Trophoblast cell (in vitro differentiated cells and primary cell): ENCODE results near the gene SPON1.
"Not testable (repeated sequence)": the region's sequence is repeated elsewhere in the genome, so short reads cannot be mapped to it uniquely, and the experiment has no call there.

Experiments used
- DNase-seq, 2 donors: peaks; one replicate each; pipeline ENCODE4 v3.0.0-alpha.2; 2016
- H2AFZ ChIP-seq: 2 replicates; pipeline ENCODE4 v1.6.1; 2013; ENCODE audit warnings: low read length, moderate library complexity, mild to moderate bottlenecking; ENCODE audit not compliant: insufficient read depth, poor library complexity
- H2AK5ac ChIP-seq: 2 replicates; pipeline ENCODE4 v1.6.1; 2013; ENCODE audit warnings: mild to moderate bottlenecking, low read length
- H2BK120ac ChIP-seq: 2 replicates; pipeline ENCODE4 v1.6.1; 2013; ENCODE audit warnings: low read length, mild to moderate bottlenecking, moderate library complexity; ENCODE audit not compliant: insufficient read depth, poor library complexity
- H2BK12ac ChIP-seq: 2 replicates; pipeline ENCODE4 v1.6.1; 2013; ENCODE audit warnings: mild to moderate bottlenecking, low read length, moderate library complexity
- H2BK5ac ChIP-seq: 2 replicates; pipeline ENCODE4 v1.6.1; 2013; ENCODE audit warnings: low read length, low read depth, moderate library complexity, mild to moderate bottlenecking; ENCODE audit not compliant: poor library complexity
- H3K14ac ChIP-seq: 2 replicates; pipeline ENCODE4 v1.6.1; 2013; ENCODE audit warnings: mild to moderate bottlenecking, low read length
- H3K18ac ChIP-seq: 2 replicates; pipeline ENCODE4 v1.6.1; 2013; ENCODE audit warnings: mild to moderate bottlenecking, low read length
- H3K23ac ChIP-seq: 2 replicates; pipeline ENCODE4 v1.6.1; 2013; ENCODE audit warnings: low read length
- H3K27ac ChIP-seq: 2 replicates; pipeline ENCODE4 v1.5.1; 2013; ENCODE audit warnings: low read depth, mild to moderate bottlenecking, inconsistent platforms, low read length, moderate library complexity
- H3K27me3 ChIP-seq: 2 replicates; pipeline ENCODE4 v1.6.1; 2013; ENCODE audit warnings: inconsistent platforms, mild to moderate bottlenecking, low read length, moderate library complexity; ENCODE audit not compliant: insufficient read depth
- H3K36me3 ChIP-seq, 2 experiments: 1 replicate in 1 of 2; 2 replicates in 1 of 2; pipeline ENCODE4 v1.6.1; 2013; ENCODE audit warnings: low read length in 2 of 2, mild to moderate bottlenecking in 2 of 2, moderate library complexity in 1 of 2; ENCODE audit not compliant: insufficient read depth in 2 of 2, control insufficient read depth in 1 of 2
- H3K4ac ChIP-seq: 2 replicates; pipeline ENCODE4 v1.6.1; 2013; ENCODE audit warnings: low read depth, mild to moderate bottlenecking, low read length, moderate library complexity
- H3K4me1 ChIP-seq, 2 experiments: 1 replicate in 1 of 2; 2 replicates in 1 of 2; pipeline ENCODE4 v1.6.1; 2013; ENCODE audit warnings: low read length in 2 of 2, mild to moderate bottlenecking in 2 of 2, moderate library complexity in 1 of 2; ENCODE audit not compliant: insufficient read depth in 2 of 2, control insufficient read depth in 1 of 2
- H3K4me2 ChIP-seq: 2 replicates; pipeline ENCODE4 v1.6.1; 2013; ENCODE audit warnings: inconsistent platforms, mild to moderate bottlenecking, low read length, moderate library complexity
- H3K4me3 ChIP-seq: 2 replicates; pipeline ENCODE4 v1.5.1; 2013; ENCODE audit warnings: mild to moderate bottlenecking, low read depth, low read length, inconsistent platforms
- H3K79me1 ChIP-seq: one replicate; pipeline ENCODE4 v1.6.1; 2013; ENCODE audit warnings: low read length
- H3K79me2 ChIP-seq: 2 replicates; pipeline ENCODE4 v1.6.1; 2013; ENCODE audit warnings: low read length, mild to moderate bottlenecking; ENCODE audit not compliant: control insufficient read depth, insufficient read depth, poor library complexity
- H3K9ac ChIP-seq: 2 replicates; pipeline ENCODE4 v1.6.1; 2013; ENCODE audit warnings: mild to moderate bottlenecking, low read length
- H3K9me3 ChIP-seq: 2 replicates; pipeline ENCODE4 v1.6.1; 2013; ENCODE audit warnings: low read depth, mild to moderate bottlenecking, control low read depth, inconsistent platforms, low read length; ENCODE audit not compliant: insufficient read depth
- H4K12ac ChIP-seq: 2 replicates; pipeline ENCODE4 v1.6.1; 2013; ENCODE audit warnings: low read depth, mild to moderate bottlenecking, low read length, moderate library complexity
- H4K8ac ChIP-seq: 2 replicates; pipeline ENCODE4 v1.6.1; 2013; ENCODE audit warnings: low read depth, mild to moderate bottlenecking, low read length, moderate library complexity
- H4K91ac ChIP-seq: one replicate; pipeline ENCODE4 v1.6.1; 2013; ENCODE audit warnings: low read depth, mild to moderate bottlenecking, low read length, moderate library complexity
- WGBS: extraction: QIAGEN DNeasy Blood & Tissue Kit; methylation state at CpG from one replicate; pipeline ENCODE4 v1.1.7; 2013; ENCODE audit warnings: missing lambda C conversion rate; ENCODE audit not compliant: insufficient read length, insufficient coverage; ENCODE audit errors: extremely low coverage; 5-methylcytosine and 5-hydroxymethylcytosine counted together

SPON1 gene

GRCh38 chr11:14082338-14082737 lies 119.8 kb downstream of the SPON1 start:
- Histone ChIP-seq H3K79me2 (no peaks in the 10 kb centered on the region), H4K91ac (no peak overlapping the region), H3K4me3 (no peak overlapping the region), H4K12ac (no peak overlapping the region), H2BK5ac (no peak overlapping the region), H3K23ac (no peak overlapping the region), H2AK5ac (no peak overlapping the region), H3K27ac (no peak overlapping the region), H3K9ac (no peak overlapping the region), H3K79me1 (no peaks in the 10 kb centered on the region), H3K14ac (no peak overlapping the region), H3K4ac (no peak overlapping the region), H3K4me2 (no peak overlapping the region), H3K18ac (no peak overlapping the region), H3K4me1 (peaks cover 0 to 2% of the 10 kb centered on the region in 2 experiments), H3K27me3 (no peaks in the 10 kb centered on the region), H2AFZ (no peak overlapping the region), H3K9me3 (no peaks in the 10 kb centered on the region), H4K8ac (no peak overlapping the region), H2BK120ac (no peak overlapping the region), H2BK12ac (no peak overlapping the region), H3K36me3 (no peaks in the 10 kb centered on the region)
- DNase-seq: no peak
- no CpG with 5 or more reads among the region's 5 CpGs for WGBS

GRCh38 chr11:14088861-14089260 lies 126.3 kb downstream of the SPON1 start:
- no CpG with 5 or more reads among the region's 2 CpGs for WGBS
- not testable (repeated sequence) for H2AK5ac ChIP-seq, H2BK12ac ChIP-seq, H3K4me2 ChIP-seq, H3K18ac ChIP-seq, H3K23ac ChIP-seq, H3K9ac ChIP-seq, H3K9me3 ChIP-seq, H2BK5ac ChIP-seq, H3K79me1 ChIP-seq, H3K4me1 ChIP-seq, H4K8ac ChIP-seq, H3K14ac ChIP-seq, H3K36me3 ChIP-seq, H4K12ac ChIP-seq, H3K4me3 ChIP-seq, H4K91ac ChIP-seq, H3K79me2 ChIP-seq, H2BK120ac ChIP-seq, H2AFZ ChIP-seq, H3K4ac ChIP-seq, H3K27ac ChIP-seq, H3K27me3 ChIP-seq
- peak in 1 of 2 donors; percentile 70 for DNase-seq

- no peak overlapping the region for H4K12ac ChIP-seq
- H3K9me3 ChIP-seq: no peaks in the 10 kb centered on the region
- no peak overlapping the region for H3K27ac ChIP-seq
- H3K36me3 ChIP-seq: no peaks in the 10 kb centered on the region
- no peak overlapping the region for H2BK5ac ChIP-seq
- no peak overlapping the region for H3K9ac ChIP-seq
- no peak overlapping the region for H3K4ac ChIP-seq
- H2BK120ac ChIP-seq: no peak overlapping the region
- H3K18ac ChIP-seq: no peak overlapping the region
- no peak overlapping the region for H4K8ac ChIP-seq
- WGBS: no CpG with 5 or more reads among the region's 17 CpGs
- H2AFZ ChIP-seq: no peak overlapping the region
- peaks cover 7 to 9% of the 10 kb centered on the region in 2 experiments for H3K4me1 ChIP-seq
- no peak overlapping the region for H3K14ac ChIP-seq
- no peaks in the 10 kb centered on the region for H3K27me3 ChIP-seq
- H3K79me1 ChIP-seq: peaks cover 3% of the 10 kb centered on the region
- no peak overlapping the region for H3K4me2 ChIP-seq
- no peak for DNase-seq
- no peak overlapping the region for H4K91ac ChIP-seq
- no peaks in the 10 kb centered on the region for H3K79me2 ChIP-seq
- no peak overlapping the region for H3K23ac ChIP-seq
- H2BK12ac ChIP-seq: no peak overlapping the region
- H2AK5ac ChIP-seq: no peak overlapping the region
- no peak overlapping the region for H3K4me3 ChIP-seq
These were observed 127.4 kb downstream of the SPON1 start for GRCh38 chr11:14089690-14090462.

- not testable (repeated sequence) for H2BK120ac ChIP-seq, H3K23ac ChIP-seq, H3K79me1 ChIP-seq, H3K27ac ChIP-seq, H4K12ac ChIP-seq, H2BK5ac ChIP-seq, H2BK12ac ChIP-seq, H2AK5ac ChIP-seq, H3K79me2 ChIP-seq, H3K27me3 ChIP-seq, H3K4me2 ChIP-seq, H4K91ac ChIP-seq, H4K8ac ChIP-seq, H3K9me3 ChIP-seq, H3K4ac ChIP-seq, H3K4me3 ChIP-seq, H3K18ac ChIP-seq, DNase-seq, H3K36me3 ChIP-seq, H2AFZ ChIP-seq, H3K9ac ChIP-seq, H3K4me1 ChIP-seq, H3K14ac ChIP-seq
- WGBS: no CpG with 5 or more reads among the region's 9 CpGs
These were observed 128.1 kb downstream of the SPON1 start for GRCh38 chr11:14090631-14091030.
